ENCODE measurements around the gene PLEKHG2. TPM values are rescaled to one million over a fixed set of nuclear protein-coding genes. Genes with fewer than 3 reads are reported as not detected.
A peak's percentile ranks its signal among the peaks of the same experiment; 100 is the strongest.

The PLEKHG2 gene
- total RNA-seq, 3 donors from 2014 or later = 6.5 to 26.7 (median 17.9) TPM

- H3K4me3 ChIP-seq = peak overlapping the region; percentile 9
- H3K4me1 ChIP-seq (ENCODE audit: low read depth) = peaks cover 23% of the 10 kb centered on the region
- intact Hi-C loops (cut with DNase I, micrococcal nuclease) = no loop called here
- TF ChIP-seq, protein P1, sequence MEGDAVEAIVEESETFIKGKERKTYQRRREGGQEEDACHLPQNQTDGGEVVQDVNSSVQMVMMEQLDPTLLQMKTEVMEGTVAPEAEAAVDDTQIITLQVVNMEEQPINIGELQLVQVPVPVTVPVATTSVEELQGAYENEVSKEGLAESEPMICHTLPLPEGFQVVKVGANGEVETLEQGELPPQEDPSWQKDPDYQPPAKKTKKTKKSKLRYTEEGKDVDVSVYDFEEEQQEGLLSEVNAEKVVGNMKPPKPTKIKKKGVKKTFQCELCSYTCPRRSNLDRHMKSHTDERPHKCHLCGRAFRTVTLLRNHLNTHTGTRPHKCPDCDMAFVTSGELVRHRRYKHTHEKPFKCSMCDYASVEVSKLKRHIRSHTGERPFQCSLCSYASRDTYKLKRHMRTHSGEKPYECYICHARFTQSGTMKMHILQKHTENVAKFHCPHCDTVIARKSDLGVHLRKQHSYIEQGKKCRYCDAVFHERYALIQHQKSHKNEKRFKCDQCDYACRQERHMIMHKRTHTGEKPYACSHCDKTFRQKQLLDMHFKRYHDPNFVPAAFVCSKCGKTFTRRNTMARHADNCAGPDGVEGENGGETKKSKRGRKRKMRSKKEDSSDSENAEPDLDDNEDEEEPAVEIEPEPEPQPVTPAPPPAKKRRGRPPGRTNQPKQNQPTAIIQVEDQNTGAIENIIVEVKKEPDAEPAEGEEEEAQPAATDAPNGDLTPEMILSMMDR (IDR thresholded peaks at IDR 0.05) = no peak
- peak; percentile 80 to 84 (median 81) for DNase-seq
- peak; percentile 12 for ATAC-seq
- no peaks in the 10 kb centered on the region for H3K9me3 ChIP-seq
- no peaks in the 10 kb centered on the region for H3K36me3 ChIP-seq (ENCODE audit: low read depth)
Observed at GRCh38 chr19:39411081-39411831, 1.2 kb upstream of the PLEKHG2 start.

GRCh38 chr19:39411832-39412099 is 703 bp upstream of the PLEKHG2 start:
- TF ChIP-seq, protein P1 (IDR thresholded peaks at IDR 0.05) = peak; percentile 67
- Histone ChIP-seq H3K4me1 (ENCODE audit: low read depth) (peaks cover 23% of the 10 kb centered on the region), H3K4me3 (peak overlapping the region; percentile 9), H3K9me3 (no peaks in the 10 kb centered on the region), H3K36me3 (ENCODE audit: low read depth) (no peaks in the 10 kb centered on the region)
- ATAC-seq = peak; percentile 47
- peak; percentile 92 to 99 (median 93) for DNase-seq
- intact Hi-C loops (cut with DNase I, micrococcal nuclease) = no loop called here

DNA sequence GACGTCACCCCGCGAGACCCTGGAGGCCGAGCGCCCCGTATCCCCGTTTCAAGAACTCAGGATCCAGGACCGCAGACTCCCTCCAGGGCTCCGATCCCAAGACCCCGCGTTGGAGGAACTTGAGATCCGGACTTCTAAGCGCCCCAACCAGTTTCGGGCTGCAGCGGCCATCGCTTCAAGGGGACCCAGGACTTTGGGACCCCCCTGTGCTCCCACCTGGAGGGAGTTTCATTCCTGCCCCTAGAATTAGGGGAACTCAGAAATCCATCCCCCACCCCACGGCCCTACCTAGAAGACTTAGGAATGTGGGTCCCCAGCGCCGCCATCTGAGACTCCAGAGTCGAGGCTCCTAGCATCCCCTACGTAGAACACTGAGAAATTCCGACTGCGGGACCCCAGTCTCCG is 400 bp downstream of the PLEKHG2 start:
- no peak for ATAC-seq
- intact Hi-C loops (cut with DNase I, micrococcal nuclease) = no loop called here
- Histone ChIP-seq H3K9me3 (no peaks in the 10 kb centered on the region), H3K36me3 (ENCODE audit: low read depth) (no peaks in the 10 kb centered on the region), H3K4me1 (ENCODE audit: low read depth) (peaks cover 23% of the 10 kb centered on the region), H3K4me3 (peak overlapping the region; percentile 37)
- TF ChIP-seq, protein P1 (IDR thresholded peaks at IDR 0.05) = no peak
- DNase-seq = peak in 1 of 3 donors; percentile 62

- H3K9me3 ChIP-seq = no peaks in the 10 kb centered on the region
- TF ChIP-seq, protein P1 (IDR thresholded peaks at IDR 0.05) = no peak
- H3K4me1 ChIP-seq (ENCODE audit: low read depth) = peaks cover 23% of the 10 kb centered on the region
- peak overlapping the region; percentile 37 for H3K4me3 ChIP-seq
- no peaks in the 10 kb centered on the region for H3K36me3 ChIP-seq (ENCODE audit: low read depth)
- intact Hi-C loops (cut with DNase I, micrococcal nuclease) = no loop called here
- ATAC-seq (no peak), DNase-seq (peak; percentile 47 to 82 (median 66))
Observed at GRCh38 chr19:39413272-39413910, 922 bp downstream of the PLEKHG2 start.

- intact Hi-C loops (cut with DNase I, micrococcal nuclease) = no loop called here
- TF ChIP-seq, protein P1 (IDR thresholded peaks at IDR 0.05) = no peak
- Histone ChIP-seq H3K36me3 (ENCODE audit: low read depth) (no peaks in the 10 kb centered on the region), H3K9me3 (no peaks in the 10 kb centered on the region), H3K4me1 (ENCODE audit: low read depth) (peaks cover 23% of the 10 kb centered on the region), H3K4me3 (no peak overlapping the region)
- ATAC-seq (no peak), DNase-seq (peak in 1 of 3 donors; percentile 38)
Observed at GRCh38 chr19:39413911-39414608, 1.6 kb downstream of the PLEKHG2 start.

Measured in mucosa of descending colon (tissue), 3 donors.